Spleen (tissue), 7 donors: ENCODE results near the gene RPL22L1.

Experiments used
- POLR2A ChIP-seq, 3 donors: fragments of 450-650 bp; IDR thresholded peaks; one replicate each; pipeline ENCODE4 v1.5.1; 2017; ENCODE audit warnings: antibody characterized with exemption in 3 of 3, mild to moderate bottlenecking in 1 of 3
- POLR2AphosphoS5 ChIP-seq, 3 donors: sonication (generic); formaldehyde crosslinking; IDR thresholded peaks; one replicate each; pipeline ENCODE4 v1.5.1; 2017; ENCODE audit warnings: antibody characterized with exemption in 3 of 3
- TF ChIP-seq, protein P1 (sequence below), 11 experiments: fragments of 200-600 bp in 7 of 11; fragments of 450-650 bp in 4 of 11; sonication (generic) in 4 of 11; IDR thresholded peaks in 8 of 11; conservative IDR thresholded peaks in 3 of 11; 1 replicate in 7 of 11; 2 replicates in 4 of 11; pipeline versions ENCODE4 v1.4.0 to v1.8.0; 2016 to 2021; ENCODE audit warnings: antibody characterized with exemption in 11 of 11, inconsistent platforms in 4 of 11, mild to moderate bottlenecking in 1 of 11
- donor health status: DM: no; HTN: no; CAD: no; lungs with moderate emphysema.
- donor health status: DM: no; HTN: no; CAD: no.
- donor health status: DM: no; HTN: no; CAD: no.

DNA sequence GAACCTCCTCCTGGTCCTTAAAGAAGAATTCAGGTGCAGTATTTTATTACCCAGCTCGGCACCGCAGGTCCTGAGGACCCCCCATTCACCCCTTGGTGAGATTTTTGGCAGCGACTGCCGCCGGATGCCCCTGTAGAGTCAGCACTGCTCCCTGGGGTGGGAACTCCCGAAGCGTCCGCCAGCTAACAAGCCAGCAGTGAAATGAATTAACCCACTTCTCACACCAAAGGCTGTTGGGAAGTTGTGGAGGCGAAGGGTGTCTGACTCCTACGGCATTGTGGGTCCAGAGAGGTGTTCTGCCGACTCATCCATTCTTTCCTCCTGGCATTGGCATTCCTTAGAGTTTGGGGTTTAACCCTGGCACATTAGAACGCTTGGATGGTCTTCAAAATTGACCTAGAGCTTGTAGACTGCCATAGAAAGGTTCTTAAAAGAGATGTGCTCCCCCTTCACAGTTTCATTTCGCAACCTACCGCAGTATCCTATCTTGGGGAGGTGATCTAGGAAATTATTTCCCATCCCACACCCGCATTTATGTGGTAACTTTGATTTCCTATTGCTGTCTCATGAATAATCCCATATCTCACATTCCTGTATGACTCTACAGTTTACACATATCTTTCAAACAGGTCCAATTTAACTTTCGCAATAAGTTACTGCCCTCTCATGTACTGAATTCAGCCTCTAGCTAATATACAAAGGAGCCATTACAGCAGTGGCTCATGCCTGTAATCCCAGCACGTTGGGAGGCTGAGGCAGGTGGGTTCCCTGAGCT, 39.3 kb upstream of the RPL22L1 start:
- TF ChIP-seq, protein P1, sequence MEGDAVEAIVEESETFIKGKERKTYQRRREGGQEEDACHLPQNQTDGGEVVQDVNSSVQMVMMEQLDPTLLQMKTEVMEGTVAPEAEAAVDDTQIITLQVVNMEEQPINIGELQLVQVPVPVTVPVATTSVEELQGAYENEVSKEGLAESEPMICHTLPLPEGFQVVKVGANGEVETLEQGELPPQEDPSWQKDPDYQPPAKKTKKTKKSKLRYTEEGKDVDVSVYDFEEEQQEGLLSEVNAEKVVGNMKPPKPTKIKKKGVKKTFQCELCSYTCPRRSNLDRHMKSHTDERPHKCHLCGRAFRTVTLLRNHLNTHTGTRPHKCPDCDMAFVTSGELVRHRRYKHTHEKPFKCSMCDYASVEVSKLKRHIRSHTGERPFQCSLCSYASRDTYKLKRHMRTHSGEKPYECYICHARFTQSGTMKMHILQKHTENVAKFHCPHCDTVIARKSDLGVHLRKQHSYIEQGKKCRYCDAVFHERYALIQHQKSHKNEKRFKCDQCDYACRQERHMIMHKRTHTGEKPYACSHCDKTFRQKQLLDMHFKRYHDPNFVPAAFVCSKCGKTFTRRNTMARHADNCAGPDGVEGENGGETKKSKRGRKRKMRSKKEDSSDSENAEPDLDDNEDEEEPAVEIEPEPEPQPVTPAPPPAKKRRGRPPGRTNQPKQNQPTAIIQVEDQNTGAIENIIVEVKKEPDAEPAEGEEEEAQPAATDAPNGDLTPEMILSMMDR (IDR thresholded peaks at IDR 0.05 in 8 of 11, conservative IDR thresholded peaks at IDR 0.05 in 3 of 11), result no peak
- TF ChIP-seq POLR2A (IDR thresholded peaks at IDR 0.05) (no peak), POLR2AphosphoS5 (IDR thresholded peaks at IDR 0.05) (no peak)
